Left renal pelvis (tissue), 4 donors: ENCODE measurements around the gene TMEM126A. TPM values are rescaled to one million over a fixed set of nuclear protein-coding genes. Genes with fewer than 3 reads are reported as not detected.
"Not testable (repeated sequence)": the region's sequence is repeated elsewhere in the genome, so short reads cannot be mapped to it uniquely, and the experiment has no call there.

Experiments
- DNase-seq, 4 donors: peaks; one replicate each; pipeline ENCODE4 v3.0.0-alpha.2; 2013; ENCODE audit warnings: low read depth in 4 of 4, low spot score in 3 of 4
- polyA plus RNA-seq, 4 donors: library from polyadenylated mRNA; unstranded; fragments of 120-200 nt; gene quantifications; one replicate each; pipeline ENCODE4 v1.2.1, GENCODE V29; 2013; ENCODE audit not compliant: insufficient read length in 4 of 4

The TMEM126A gene
- polyA plus RNA-seq, 4 donors = 28.8 to 36.9 (median 30.9) TPM

GRCh38 chr11:85656777-85657176 lies 9.0 kb downstream of the TMEM126A start:
- no peak for DNase-seq

DNA sequence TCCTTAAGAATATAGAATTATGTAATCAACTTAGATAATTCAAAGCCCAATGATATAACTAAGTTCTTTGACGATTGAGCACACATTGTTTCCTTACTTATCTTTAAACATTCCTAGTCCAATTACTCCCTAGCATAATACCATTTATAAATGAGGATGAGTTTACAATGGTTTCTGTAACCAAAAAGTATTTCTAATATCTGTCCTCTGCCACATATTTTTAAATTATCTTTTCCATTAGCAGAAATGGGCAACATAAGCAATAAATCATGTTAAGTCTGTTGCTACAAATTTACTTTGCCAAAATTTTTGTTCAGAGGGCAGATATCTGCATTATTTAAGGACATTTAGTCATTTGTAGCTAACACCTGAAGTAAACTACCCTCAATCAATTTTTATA lies 10.4 kb downstream of the TMEM126A start:
- no peak for DNase-seq

DNA sequence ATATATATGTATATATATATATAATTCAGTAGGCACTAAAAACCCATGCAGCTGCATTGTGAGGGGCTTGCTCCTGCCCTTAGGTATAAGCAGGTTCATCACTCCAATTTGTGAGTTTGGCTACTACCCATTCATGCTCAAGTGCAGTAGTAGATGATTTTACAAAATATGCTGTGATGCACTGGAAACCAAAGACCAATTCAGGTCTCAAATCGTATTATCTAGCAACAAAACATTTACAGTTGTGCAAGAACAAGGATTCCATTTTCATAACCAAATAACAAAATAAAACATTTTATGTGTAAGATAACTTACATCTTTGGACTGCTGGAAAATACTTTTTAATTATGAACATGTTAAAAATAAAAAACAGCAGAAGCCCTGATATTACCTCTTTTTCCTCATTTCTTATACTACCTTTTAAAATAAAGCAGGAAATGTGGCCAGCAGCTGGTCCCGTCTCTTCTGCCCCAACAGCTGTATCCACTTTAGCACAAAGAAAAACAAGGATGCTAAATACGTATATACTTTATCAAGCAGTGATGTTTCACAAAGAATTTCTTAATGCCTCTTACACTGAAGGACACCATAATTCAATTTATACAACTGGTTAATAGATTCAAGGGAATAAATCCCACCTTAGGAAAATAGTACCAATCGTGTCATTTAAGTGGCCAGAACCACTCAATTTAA lies 14.4 kb downstream of the TMEM126A start:
- no peak for DNase-seq

GRCh38 chr11:85663080-85663752 lies 15.4 kb downstream of the TMEM126A start:
- DNase-seq = no peak

DNA sequence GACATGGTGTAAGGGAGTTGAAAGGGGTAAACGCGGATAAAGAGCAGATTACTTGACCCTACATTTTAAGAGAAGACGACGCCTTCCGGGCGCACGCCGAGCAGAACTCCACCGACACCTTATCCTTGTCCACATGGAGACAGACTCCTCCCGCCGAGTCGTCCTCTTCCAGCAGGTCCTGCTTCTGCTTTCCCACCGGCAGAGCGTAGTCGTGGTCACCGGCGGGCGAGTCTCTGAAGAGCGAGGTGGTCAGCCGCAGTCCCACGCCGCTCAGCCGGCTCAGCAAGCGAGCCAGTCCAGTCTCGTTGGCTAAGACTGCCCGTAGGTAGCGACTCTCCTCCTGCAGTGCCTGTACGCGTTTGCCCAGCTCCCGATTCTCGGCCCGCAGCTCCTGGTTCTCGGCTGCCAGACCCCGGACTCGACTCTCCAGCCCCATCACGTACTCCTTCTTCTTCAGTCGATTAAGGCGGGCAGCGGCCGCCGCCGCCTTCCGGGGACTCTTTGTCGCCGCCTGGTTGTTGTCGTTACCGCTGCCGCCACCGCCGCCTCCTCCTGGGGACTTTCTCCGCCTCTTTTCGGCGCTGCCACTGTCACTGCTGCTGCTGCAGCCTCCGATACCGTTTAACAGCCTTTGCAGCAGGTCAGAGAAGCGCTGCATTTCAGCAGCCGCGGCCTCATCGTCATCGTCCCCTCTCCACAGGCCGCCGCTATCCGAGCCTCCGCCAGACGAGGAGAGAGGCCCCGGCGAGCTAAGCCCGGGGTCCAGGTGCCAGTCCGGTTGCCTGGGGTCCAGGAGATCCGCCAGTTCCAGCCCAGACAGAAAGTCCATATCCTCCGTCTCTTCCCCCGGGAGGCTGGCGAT lies 16.2 kb downstream of the TMEM126A start:
- DNase-seq = peak in 2 of 4 donors; percentile 69

DNA sequence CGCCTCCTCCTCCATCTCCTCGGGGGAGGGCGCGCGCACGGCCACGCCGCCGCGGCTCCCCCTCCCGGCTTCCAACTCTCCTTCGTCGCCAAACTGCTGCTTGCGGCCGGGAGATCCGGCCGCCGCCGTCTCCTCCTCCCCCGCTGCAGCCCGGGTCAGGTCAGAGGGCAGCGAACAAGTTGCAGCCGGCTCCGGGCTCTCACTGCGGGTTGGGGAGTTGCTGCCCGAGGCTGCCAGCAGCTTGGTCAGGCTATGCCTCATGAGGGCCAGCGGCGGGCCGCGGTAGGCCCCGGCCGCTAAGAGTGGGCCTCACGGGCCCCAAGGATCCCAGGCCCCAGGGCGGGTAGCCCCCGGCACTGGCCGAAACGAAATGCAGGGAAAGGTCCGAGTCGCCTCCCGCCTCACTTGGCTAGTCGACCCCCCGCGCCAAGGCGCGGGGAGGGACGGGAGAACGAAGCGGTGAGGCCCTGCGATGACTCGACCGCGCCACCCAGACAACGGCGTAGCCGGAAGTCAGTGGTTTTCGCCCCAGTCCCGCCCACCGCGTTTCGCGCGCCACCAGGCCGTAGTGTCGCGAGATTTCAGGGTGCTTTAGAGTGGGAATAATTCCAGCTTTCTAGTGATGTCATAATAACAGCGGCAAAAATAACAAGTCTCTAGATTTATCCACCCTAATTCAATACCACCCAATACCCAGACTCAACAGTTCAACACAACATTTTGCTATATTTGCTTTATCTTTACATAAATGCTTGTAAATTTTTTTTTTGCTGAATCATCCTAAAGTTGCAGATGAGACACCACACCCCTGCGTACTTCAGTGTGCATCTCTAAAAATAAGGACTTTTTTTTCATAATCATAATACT lies 17.1 kb downstream of the TMEM126A start, which contains the start of gene CREBZF:
TSS of gene CREBZF (minus strand) at position 515 of the 867 bp plus-strand sequence. CDS start at position 261, 254 bp downstream.
- peak; percentile 89 to 92 (median 92) for DNase-seq

DNA sequence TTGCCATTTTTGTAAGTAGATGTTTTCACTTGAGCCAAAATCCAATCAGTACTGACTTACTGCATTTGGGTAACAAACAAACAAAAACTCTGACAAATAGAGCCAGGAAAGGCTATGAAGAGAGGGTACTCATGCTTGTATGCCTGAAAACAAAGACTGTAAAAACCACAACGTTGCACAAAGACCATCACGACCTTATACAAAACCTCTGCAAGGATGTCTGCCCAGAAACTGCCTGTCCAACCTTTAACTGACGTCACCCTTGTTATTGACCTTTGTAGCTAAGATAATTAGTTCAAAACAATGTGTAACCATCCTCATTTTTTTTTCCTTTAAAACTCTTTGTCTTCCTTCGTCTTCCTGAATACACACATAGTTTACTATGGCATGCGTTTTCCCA lies 18.0 kb downstream of the TMEM126A start:
- DNase-seq = no peak

GRCh38 chr11:85666687-85667086 lies 18.9 kb downstream of the TMEM126A start:
- DNase-seq = no peak

DNA sequence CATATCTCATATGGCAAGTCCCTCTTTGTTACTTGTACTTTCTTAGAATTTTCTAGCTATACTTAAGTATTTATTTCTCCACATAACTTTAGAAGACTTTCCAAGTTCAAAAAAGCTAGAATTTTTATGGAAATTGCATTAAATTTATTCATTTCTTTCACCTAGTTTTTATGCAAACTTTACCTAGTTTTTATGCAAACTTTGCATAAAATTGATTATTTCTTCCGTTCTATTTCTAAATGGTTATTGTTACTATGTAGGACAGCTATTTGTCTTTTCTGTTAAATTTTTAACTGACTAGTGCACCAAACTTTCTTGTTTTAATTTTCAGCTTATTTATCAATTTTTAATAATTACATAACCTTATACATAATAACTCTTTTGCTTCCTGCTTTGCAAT lies 20.4 kb downstream of the TMEM126A start:
- DNase-seq = no peak

DNA sequence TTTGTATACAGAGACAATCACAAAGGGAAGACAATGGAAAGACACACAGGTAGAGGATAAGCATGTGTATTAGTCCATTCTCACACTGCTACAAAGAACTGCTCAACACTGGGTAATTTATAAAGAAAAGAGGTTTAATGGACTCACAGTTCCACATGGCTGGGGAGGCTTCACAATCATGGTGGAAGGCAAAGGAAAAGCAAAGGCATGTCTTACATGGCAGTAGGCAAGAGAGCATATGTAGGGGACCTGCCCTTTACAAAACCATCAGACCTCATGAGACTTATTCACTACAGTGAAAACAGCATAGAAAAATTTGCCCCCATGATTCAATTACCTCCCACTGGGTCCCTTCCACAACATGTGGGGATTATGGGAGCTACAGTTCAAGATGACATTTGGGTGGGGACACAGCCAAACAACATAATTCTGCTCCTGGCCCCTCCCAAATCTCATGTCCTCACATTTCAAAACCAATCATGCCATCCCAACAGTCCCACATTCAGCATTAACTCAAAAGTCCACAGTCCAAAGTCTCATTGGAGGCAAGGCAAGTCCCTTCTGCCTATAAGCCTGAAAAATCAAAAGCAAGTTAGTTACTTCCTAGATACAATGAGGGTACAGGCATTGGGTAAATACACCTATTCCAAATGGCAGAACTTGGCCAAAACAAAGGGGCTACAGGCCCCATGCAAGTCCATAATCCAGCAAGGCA lies 23.3 kb downstream of the TMEM126A start:
- not testable (repeated sequence) for DNase-seq

GRCh38 chr11:85672105-85672902 lies 24.5 kb downstream of the TMEM126A start:
- DNase-seq = no peak

DNA sequence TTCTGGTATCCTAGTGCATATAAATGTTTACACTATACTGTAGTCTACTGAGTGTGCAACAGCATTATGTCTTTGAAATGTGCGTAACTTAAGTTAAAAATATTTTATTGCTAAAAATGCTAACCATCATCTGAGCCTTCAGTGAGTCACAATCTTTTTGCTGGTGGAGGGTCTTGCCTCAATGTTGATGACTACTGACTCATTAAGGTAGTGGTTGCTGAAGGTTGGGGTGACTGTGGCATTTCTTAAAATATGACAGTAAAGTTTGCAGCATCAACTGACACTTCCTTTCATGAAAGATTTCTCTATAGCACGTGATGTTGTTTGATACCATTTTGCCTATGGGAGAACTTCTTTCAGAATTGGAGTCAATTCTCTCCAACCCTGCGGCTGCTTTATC lies 25.6 kb downstream of the TMEM126A start:
- DNase-seq = no peak

DNA sequence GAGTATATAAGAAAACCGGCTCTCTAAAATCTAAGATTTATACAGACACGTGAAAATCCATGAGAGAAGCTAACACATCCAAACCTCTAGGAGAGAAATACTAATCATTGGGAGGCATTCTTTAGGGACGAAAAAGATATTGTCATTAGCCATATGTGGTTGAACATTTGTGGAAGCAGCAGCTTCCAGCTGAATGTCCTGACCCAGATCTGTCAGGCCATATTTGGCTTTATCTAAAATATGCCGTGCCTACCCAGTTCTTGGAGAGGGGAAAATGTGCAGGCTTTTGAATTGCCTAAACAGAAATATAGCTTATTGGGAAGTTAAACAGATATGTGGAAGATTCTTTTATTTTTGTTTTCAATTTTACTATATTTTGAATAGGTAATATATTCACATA lies 31.8 kb downstream of the TMEM126A start:
- no peak for DNase-seq

GRCh38 chr11:85680897-85681296 lies 33.1 kb downstream of the TMEM126A start:
- DNase-seq = no peak

- DNase-seq = no peak
These were observed 34.9 kb downstream of the TMEM126A start for GRCh38 chr11:85682330-85683305.

- peak in 1 of 4 donors; percentile 60 for DNase-seq
These were observed 37.5 kb downstream of the TMEM126A start for GRCh38 chr11:85685125-85685819.
